HFF-Myc (cell line): Measurements from ENCODE around the gene NRARP.

Experiments
- DNase-seq: peaks from one replicate; pipeline ENCODE4 v3.0.0-alpha.2; 2011; ENCODE audit warnings: low read depth; ENCODE audit errors: extremely low read depth
- H3K4me3 ChIP-seq: replicated peaks from 2 replicates; pipeline ENCODE4 v1.5.1; 2011; ENCODE audit warnings: low read depth, mild to moderate bottlenecking, control low read depth, low read length
- CTCF ChIP-seq: IDR thresholded peaks from 2 replicates; pipeline ENCODE4 v1.5.1; 2012; ENCODE audit warnings: mild to moderate bottlenecking, low read depth, low read length, control low read depth; ENCODE audit errors: missing control alignments

NRARP gene

GRCh38 chr9:137302118-137302448, at the start of gene NRARP:
TSS of gene NRARP (minus strand) at chr9:137302271. CDS start at chr9:137301928, 343 bp downstream.
- DNase-seq, result no peak
- H3K4me3 ChIP-seq, result peak within 1 kb of the TSS; percentile 42
- TF ChIP-seq CTCF, result no peak

- no peak overlapping the region for H3K4me3 ChIP-seq
- DNase-seq, result no peak
- TF ChIP-seq CTCF, result no peak
These were observed 48.9 kb upstream of the NRARP start for GRCh38 chr9:137350696-137351584.

- no peak overlapping the region for H3K4me3 ChIP-seq
- TF ChIP-seq CTCF, result no peak
- DNase-seq, result no peak
These were observed 47.5 kb upstream of the NRARP start for GRCh38 chr9:137349471-137350033.

- no peak for DNase-seq
- no peak overlapping the region for H3K4me3 ChIP-seq
- no peak for TF ChIP-seq CTCF
These were observed 46.8 kb upstream of the NRARP start for GRCh38 chr9:137348769-137349470.

GRCh38 chr9:137347928-137348327, 45.9 kb upstream of the NRARP start:
- DNase-seq, result no peak
- H3K4me3 ChIP-seq, result no peak overlapping the region
- TF ChIP-seq CTCF, result no peak

GRCh38 chr9:137342482-137342881, 40.4 kb upstream of the NRARP start:
- DNase-seq, result no peak
- no peak for TF ChIP-seq CTCF
- H3K4me3 ChIP-seq, result no peak overlapping the region
